Right lobe of liver (tissue), 6 donors: ENCODE results near the gene CIDEB. TPM values are rescaled to one million over a fixed set of nuclear protein-coding genes. Genes with fewer than 3 reads are reported as not detected.

Experiments
- ATAC-seq, 4 donors: fragments of 200-7000 bp; cut with Tn5 transposase; one replicate each; pipeline ENCODE4 v1.9.1; 2020; ENCODE audit warnings: mild to moderate bottlenecking in 4 of 4, moderate library complexity in 4 of 4
- DNase-seq, 3 donors: peaks; one replicate each; pipeline ENCODE4 v3.0.0-alpha.2; 2020
- H3K27ac ChIP-seq, 3 donors: fragments of 200-600 bp; one replicate each; pipeline ENCODE4 v1.8.0; 2022
- H3K27me3 ChIP-seq, 2 donors: fragments of 200-600 bp; one replicate each; pipeline ENCODE4 v1.8.0; 2022
- H3K36me3 ChIP-seq, 4 donors: fragments of 200-600 bp; sonication (generic) in 1 of 4; one replicate each; pipeline versions ENCODE4 v1.5.1 to v1.8.0; 2017 to 2022; ENCODE audit warnings: control low read depth in 1 of 4
- H3K4me1 ChIP-seq, 4 donors: fragments of 200-600 bp; sonication (generic) in 1 of 4; one replicate each; pipeline versions ENCODE4 v1.5.1 to v1.8.0; 2017 to 2022; ENCODE audit warnings: control low read depth in 1 of 4
- H3K4me3 ChIP-seq, 3 donors: fragments of 200-600 bp; one replicate each; pipeline ENCODE4 v1.8.0; 2022
- H3K9me3 ChIP-seq, 4 donors: fragments of 200-600 bp; sonication (generic) in 1 of 4; one replicate each; pipeline versions ENCODE4 v1.5.1 to v1.8.0; 2017 to 2022; ENCODE audit warnings: control low read depth in 1 of 4
- CTCF ChIP-seq, 4 donors: fragments of 200-600 bp in 3 of 4; fragments of 450-650 bp in 1 of 4; IDR thresholded peaks; one replicate each; pipeline versions ENCODE4 v1.5.1 to v1.8.0; 2016 to 2022; ENCODE audit warnings: antibody characterized with exemption in 4 of 4, mild to moderate bottlenecking in 2 of 4
- POLR2A ChIP-seq: fragments of 450-650 bp; IDR thresholded peaks from one replicate; pipeline ENCODE4 v1.6.1; 2017; ENCODE audit warnings: antibody characterized with exemption, mild to moderate bottlenecking
- WGBS: methylation state at CpG from one replicate; pipeline ENCODE4 v1.1.6; 2018; ENCODE audit warnings: low coverage, low lambda C conversion rate; ENCODE audit not compliant: insufficient coverage; ENCODE audit errors: missing lambda C conversion rate; 5-methylcytosine and 5-hydroxymethylcytosine counted together
- intact Hi-C, 2 donors: fragments of 100-400 bp; cut with DNase I; formaldehyde crosslinking; loops; one replicate each; pipeline versions ENCODE4 v1.11.2 to v1.14.1; 2022
- total RNA-seq, 6 experiments: library from RNA; depleted of rRNA in 2 of 6; stranded (reverse); fragments of >200 nt in 2 of 6; fragmentation: NEBNext Ultra II Directional in 3 of 6; extraction: Animal tissue kit (Norgen Biotek cat#: 25700) in 3 of 6; gene quantifications; one replicate each; pipeline versions ENCODE4 v1.1.0 to v1.2.4, GENCODE V29; 2016 to 2023
- donor health status: DM: no; HTN: yes; CAD: no.
- donor health status: DM: no; HTN: no; CAD: no.
- donor health status: DM: no; HTN: no; CAD: no.
- donor health status: DM: no; HTN: yes; CAD: no.
- donor health status: DM: no; HTN: yes; CAD: no.

CIDEB gene
- total RNA-seq, 6 experiments from 2014 or later = 118 to 219 (median 196) TPM

GRCh38 chr14:24315807-24316596, 8.2 kb upstream of the CIDEB start:
- DNase-seq (peak; percentile 72 to 79 (median 74)), ATAC-seq (peak; percentile 57 to 71 (median 69))
- TF ChIP-seq POLR2A = no peak
- TF ChIP-seq CTCF (IDR thresholded peaks at IDR 0.05) = peak; percentile 13 to 47 (median 32)
- Histone ChIP-seq H3K27me3 (no peaks in the 10 kb centered on the region), H3K9me3 (no peaks in the 10 kb centered on the region), H3K4me1 (peaks cover 0 to 27% (median 6%) of the 10 kb centered on the region in 4 donors), H3K27ac (peak overlapping the region in 1 of 3 donors; percentile 26), H3K36me3 (no peaks in the 10 kb centered on the region), H3K4me3 (no peak overlapping the region)
- 58% methylated on average over 7 of the region's 70 CpGs for WGBS
- intact Hi-C loops = no loop called here

- DNase-seq (no peak), ATAC-seq (no peak)
- peak overlapping the region in 1 of 3 donors; percentile 20 for H3K27ac ChIP-seq
- H3K36me3 ChIP-seq = no peaks in the 10 kb centered on the region
- no peak for TF ChIP-seq CTCF (IDR thresholded peaks at IDR 0.05)
- TF ChIP-seq POLR2A = no peak
- 65% methylated on average over 4 of the region's 10 CpGs for WGBS
- H3K27me3 ChIP-seq = no peaks in the 10 kb centered on the region
- no peaks in the 10 kb centered on the region for H3K9me3 ChIP-seq
- H3K4me1 ChIP-seq = peaks cover 0 to 31% (median 9%) of the 10 kb centered on the region in 4 donors
- intact Hi-C loops = no loop called here
- H3K4me3 ChIP-seq = no peak overlapping the region
Observed at GRCh38 chr14:24315243-24315806, 7.5 kb upstream of the CIDEB start.

- Histone ChIP-seq H3K36me3 (no peaks in the 10 kb centered on the region), H3K27me3 (no peaks in the 10 kb centered on the region), H3K4me3 (no peak overlapping the region), H3K9me3 (no peaks in the 10 kb centered on the region), H3K4me1 (peaks cover 0 to 39% (median 16%) of the 10 kb centered on the region in 4 donors), H3K27ac (peak overlapping the region in 1 of 3 donors; percentile 20)
- peak in 1 of 3 donors; percentile 82 for DNase-seq
- TF ChIP-seq CTCF (IDR thresholded peaks at IDR 0.05) (no peak), POLR2A (no peak)
- ATAC-seq = peak in 1 of 4 donors; percentile 2
- WGBS = 44% methylated on average over 5 of the region's 5 CpGs
- intact Hi-C loops = no loop called here
Observed at GRCh38 chr14:24314377-24315193, 6.8 kb upstream of the CIDEB start.

- H3K9me3 ChIP-seq = no peaks in the 10 kb centered on the region
Observed at GRCh38 chr14:24313913-24314312, 6.1 kb upstream of the CIDEB start.

More at GRCh38 chr14:24313913-24314312, 6.1 kb upstream of the CIDEB start:
- peak overlapping the region in 2 of 3 donors; percentile 37 to 80 for H3K27ac ChIP-seq
- peaks cover 0 to 46% (median 21%) of the 10 kb centered on the region in 4 donors for H3K4me1 ChIP-seq
- TF ChIP-seq POLR2A = no peak
- no peak for TF ChIP-seq CTCF (IDR thresholded peaks at IDR 0.05)
- ATAC-seq (no peak), DNase-seq (peak in 1 of 3 donors; percentile 55)
- H3K27me3 ChIP-seq = no peaks in the 10 kb centered on the region
- intact Hi-C loops = no loop called here
- H3K36me3 ChIP-seq = no peaks in the 10 kb centered on the region
- WGBS = no CpG with 5 or more reads among the region's 2 CpGs
- no peak overlapping the region for H3K4me3 ChIP-seq
